ENCODE data around the gene SAV1.

GRCh38 chr14:50679674-50680073 lies 11.6 kb upstream of the SAV1 start:
- TF ChIP-seq E2F4 (IDR thresholded peaks at IDR 0.05; ENCODE audit: low read depth, low read length) (no peak), POLR2AphosphoS5 (IDR thresholded peaks at IDR 0.05; ENCODE audit: low read length) (no peak), PML (IDR thresholded peaks at IDR 0.05; ENCODE audit: low read length) (no peak), ZNF24 (IDR thresholded peaks at IDR 0.05) (no peak), FOXM1 (IDR thresholded peaks at IDR 0.05; ENCODE audit: low read depth, low read length) (no peak), NR2C1 (IDR thresholded peaks at IDR 0.05) (no peak), POLR2A (IDR thresholded peaks at IDR 0.05; ENCODE audit: low read depth, low read length) (no peak), CHD4 (IDR thresholded peaks at IDR 0.05) (no peak), ESRRA (IDR thresholded peaks at IDR 0.05; ENCODE audit: low read length) (no peak), EZH2 (IDR thresholded peaks at IDR 0.05; ENCODE audit: borderline replicate concordance, control insufficient read depth, low read depth, low read length) (no peak), REST (IDR thresholded peaks at IDR 0.05; ENCODE audit: low read depth, low read length) (no peak), EP300 (IDR thresholded peaks at IDR 0.05; ENCODE audit: borderline replicate concordance in 1 of 2, control insufficient read depth in 1 of 2, low read depth in 2 of 2, low read length in 2 of 2) (no peak), ZNF274 (IDR thresholded peaks at IDR 0.05; ENCODE audit: insufficient read depth, insufficient read length) (no peak)

Data from GM12878 (cell line).